Measurements from ENCODE around the gene RBM47. TPM values are rescaled to one million over a fixed set of nuclear protein-coding genes. Genes with fewer than 3 reads are reported as not detected.

Gene RBM47
- total RNA-seq, 1 donor: 2.2 TPM

DNA sequence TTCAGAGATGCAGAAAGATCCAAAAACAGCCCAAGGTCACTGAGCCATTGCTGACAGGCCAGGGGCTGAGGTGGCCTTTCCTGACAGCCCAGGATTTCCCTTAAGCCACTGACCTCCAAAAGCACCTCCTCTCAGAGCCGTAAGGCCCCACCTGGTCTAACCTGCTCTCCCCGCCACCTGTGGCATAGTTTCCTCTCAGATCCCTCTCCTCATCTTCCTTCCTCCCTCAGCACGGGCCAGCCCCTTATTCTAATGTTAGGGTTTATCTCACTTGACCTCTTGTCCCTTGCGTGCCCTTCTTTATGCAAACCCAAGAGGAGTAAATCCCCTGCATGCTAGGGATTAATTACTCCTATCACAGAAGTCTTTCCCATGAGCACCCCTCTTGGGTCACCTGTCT lies 113.0 kb downstream of the RBM47 start:
- DNase-seq (ENCODE audit: insufficient read length, low spot score, missing footprints): no peak
- Histone ChIP-seq H4K20me1 (ENCODE audit: insufficient read depth, low read length) (no peaks in the 10 kb centered on the region), H2AFZ (ENCODE audit: low read length) (no peak overlapping the region), H3K27ac (ENCODE audit: low read depth, low read length) (no peak overlapping the region), H3K36me3 (ENCODE audit: insufficient read depth, low read length) (no peaks in the 10 kb centered on the region), H3K9me3 (ENCODE audit: low read depth, low read length) (no peaks in the 10 kb centered on the region), H3K4me2 (ENCODE audit: insufficient read depth, low read length) (no peak overlapping the region), H3K4me1 (ENCODE audit: insufficient read depth, low read length) (peaks cover 10% of the 10 kb centered on the region), H3K79me2 (ENCODE audit: insufficient read depth, low read length) (no peaks in the 10 kb centered on the region), H3K4me3 (ENCODE audit: insufficient read depth, low read length) (no peak overlapping the region), H3K27me3 (ENCODE audit: insufficient read depth, low read length) (no peaks in the 10 kb centered on the region)
- no peak for TF ChIP-seq CTCF (IDR thresholded peaks at IDR 0.05; ENCODE audit: extremely low read depth, low read depth, low read length)

- Histone ChIP-seq H3K4me2 (ENCODE audit: insufficient read depth, low read length) (no peak overlapping the region), H3K4me1 (ENCODE audit: insufficient read depth, low read length) (peaks cover 10% of the 10 kb centered on the region), H2AFZ (ENCODE audit: low read length) (peak overlapping the region; percentile 53), H3K4me3 (ENCODE audit: insufficient read depth, low read length) (no peak overlapping the region), H3K79me2 (ENCODE audit: insufficient read depth, low read length) (no peaks in the 10 kb centered on the region), H3K36me3 (ENCODE audit: insufficient read depth, low read length) (no peaks in the 10 kb centered on the region), H3K27ac (ENCODE audit: low read depth, low read length) (no peak overlapping the region), H3K9me3 (ENCODE audit: low read depth, low read length) (no peaks in the 10 kb centered on the region), H4K20me1 (ENCODE audit: insufficient read depth, low read length) (no peaks in the 10 kb centered on the region), H3K27me3 (ENCODE audit: insufficient read depth, low read length) (no peaks in the 10 kb centered on the region)
- peak; percentile 8 for DNase-seq (ENCODE audit: insufficient read length, low spot score, missing footprints)
- no peak for TF ChIP-seq CTCF (IDR thresholded peaks at IDR 0.05; ENCODE audit: extremely low read depth, low read depth, low read length)
Observed at GRCh38 chr4:40515398-40516293, 114.0 kb downstream of the RBM47 start.

- no peak for TF ChIP-seq CTCF (IDR thresholded peaks at IDR 0.05; ENCODE audit: extremely low read depth, low read depth, low read length)
- no peaks in the 10 kb centered on the region for H3K36me3 ChIP-seq (ENCODE audit: insufficient read depth, low read length)
- peaks cover 10% of the 10 kb centered on the region for H3K4me1 ChIP-seq (ENCODE audit: insufficient read depth, low read length)
- peak; percentile 59 for DNase-seq (ENCODE audit: insufficient read length, low spot score, missing footprints)
- no peak overlapping the region for H2AFZ ChIP-seq (ENCODE audit: low read length)
- H3K9me3 ChIP-seq (ENCODE audit: low read depth, low read length): no peaks in the 10 kb centered on the region
- no peak overlapping the region for H3K27ac ChIP-seq (ENCODE audit: low read depth, low read length)
- H3K4me3 ChIP-seq (ENCODE audit: insufficient read depth, low read length): no peak overlapping the region
- H4K20me1 ChIP-seq (ENCODE audit: insufficient read depth, low read length): no peaks in the 10 kb centered on the region
- H3K79me2 ChIP-seq (ENCODE audit: insufficient read depth, low read length): no peaks in the 10 kb centered on the region
- H3K27me3 ChIP-seq (ENCODE audit: insufficient read depth, low read length): no peaks in the 10 kb centered on the region
- no peak overlapping the region for H3K4me2 ChIP-seq (ENCODE audit: insufficient read depth, low read length)
Observed at GRCh38 chr4:40515037-40515397, 114.6 kb downstream of the RBM47 start.

GRCh38 chr4:40514497-40514951 lies 115.1 kb downstream of the RBM47 start:
- Histone ChIP-seq H4K20me1 (ENCODE audit: insufficient read depth, low read length) (no peaks in the 10 kb centered on the region), H3K79me2 (ENCODE audit: insufficient read depth, low read length) (no peaks in the 10 kb centered on the region), H3K36me3 (ENCODE audit: insufficient read depth, low read length) (no peaks in the 10 kb centered on the region), H3K4me3 (ENCODE audit: insufficient read depth, low read length) (no peak overlapping the region), H3K27me3 (ENCODE audit: insufficient read depth, low read length) (no peaks in the 10 kb centered on the region), H3K9me3 (ENCODE audit: low read depth, low read length) (no peaks in the 10 kb centered on the region), H2AFZ (ENCODE audit: low read length) (no peak overlapping the region), H3K27ac (ENCODE audit: low read depth, low read length) (no peak overlapping the region), H3K4me2 (ENCODE audit: insufficient read depth, low read length) (no peak overlapping the region), H3K4me1 (ENCODE audit: insufficient read depth, low read length) (peaks cover 10% of the 10 kb centered on the region)
- no peak for TF ChIP-seq CTCF (IDR thresholded peaks at IDR 0.05; ENCODE audit: extremely low read depth, low read depth, low read length)
- DNase-seq (ENCODE audit: insufficient read length, low spot score, missing footprints): no peak
